Trophoblast cell (in vitro differentiated cells and primary cell): ENCODE measurements around the gene EVI5L.

ENCODE experiments used
- DNase-seq, 2 donors: peaks; one replicate each; pipeline ENCODE4 v3.0.0-alpha.2; 2016
- H2AFZ ChIP-seq: 2 replicates; pipeline ENCODE4 v1.6.1; 2013; ENCODE audit warnings: low read length, moderate library complexity, mild to moderate bottlenecking; ENCODE audit not compliant: insufficient read depth, poor library complexity
- H2AK5ac ChIP-seq: 2 replicates; pipeline ENCODE4 v1.6.1; 2013; ENCODE audit warnings: mild to moderate bottlenecking, low read length
- H2BK120ac ChIP-seq: 2 replicates; pipeline ENCODE4 v1.6.1; 2013; ENCODE audit warnings: low read length, mild to moderate bottlenecking, moderate library complexity; ENCODE audit not compliant: insufficient read depth, poor library complexity
- H2BK12ac ChIP-seq: 2 replicates; pipeline ENCODE4 v1.6.1; 2013; ENCODE audit warnings: mild to moderate bottlenecking, low read length, moderate library complexity
- H2BK5ac ChIP-seq: 2 replicates; pipeline ENCODE4 v1.6.1; 2013; ENCODE audit warnings: low read length, low read depth, moderate library complexity, mild to moderate bottlenecking; ENCODE audit not compliant: poor library complexity
- H3K14ac ChIP-seq: 2 replicates; pipeline ENCODE4 v1.6.1; 2013; ENCODE audit warnings: mild to moderate bottlenecking, low read length
- H3K18ac ChIP-seq: 2 replicates; pipeline ENCODE4 v1.6.1; 2013; ENCODE audit warnings: mild to moderate bottlenecking, low read length
- H3K23ac ChIP-seq: 2 replicates; pipeline ENCODE4 v1.6.1; 2013; ENCODE audit warnings: low read length
- H3K27ac ChIP-seq: 2 replicates; pipeline ENCODE4 v1.5.1; 2013; ENCODE audit warnings: low read depth, mild to moderate bottlenecking, inconsistent platforms, low read length, moderate library complexity
- H3K27me3 ChIP-seq: 2 replicates; pipeline ENCODE4 v1.6.1; 2013; ENCODE audit warnings: inconsistent platforms, mild to moderate bottlenecking, low read length, moderate library complexity; ENCODE audit not compliant: insufficient read depth
- H3K36me3 ChIP-seq, 2 experiments: 1 replicate in 1 of 2; 2 replicates in 1 of 2; pipeline ENCODE4 v1.6.1; 2013; ENCODE audit warnings: low read length in 2 of 2, mild to moderate bottlenecking in 2 of 2, moderate library complexity in 1 of 2; ENCODE audit not compliant: insufficient read depth in 2 of 2, control insufficient read depth in 1 of 2
- H3K4ac ChIP-seq: 2 replicates; pipeline ENCODE4 v1.6.1; 2013; ENCODE audit warnings: low read depth, mild to moderate bottlenecking, low read length, moderate library complexity
- H3K4me1 ChIP-seq, 2 experiments: 1 replicate in 1 of 2; 2 replicates in 1 of 2; pipeline ENCODE4 v1.6.1; 2013; ENCODE audit warnings: low read length in 2 of 2, mild to moderate bottlenecking in 2 of 2, moderate library complexity in 1 of 2; ENCODE audit not compliant: insufficient read depth in 2 of 2, control insufficient read depth in 1 of 2
- H3K4me2 ChIP-seq: 2 replicates; pipeline ENCODE4 v1.6.1; 2013; ENCODE audit warnings: inconsistent platforms, mild to moderate bottlenecking, low read length, moderate library complexity
- H3K4me3 ChIP-seq: 2 replicates; pipeline ENCODE4 v1.5.1; 2013; ENCODE audit warnings: mild to moderate bottlenecking, low read depth, low read length, inconsistent platforms
- H3K79me1 ChIP-seq: one replicate; pipeline ENCODE4 v1.6.1; 2013; ENCODE audit warnings: low read length
- H3K79me2 ChIP-seq: 2 replicates; pipeline ENCODE4 v1.6.1; 2013; ENCODE audit warnings: low read length, mild to moderate bottlenecking; ENCODE audit not compliant: control insufficient read depth, insufficient read depth, poor library complexity
- H3K9ac ChIP-seq: 2 replicates; pipeline ENCODE4 v1.6.1; 2013; ENCODE audit warnings: mild to moderate bottlenecking, low read length
- H3K9me3 ChIP-seq: 2 replicates; pipeline ENCODE4 v1.6.1; 2013; ENCODE audit warnings: low read depth, mild to moderate bottlenecking, control low read depth, inconsistent platforms, low read length; ENCODE audit not compliant: insufficient read depth
- H4K12ac ChIP-seq: 2 replicates; pipeline ENCODE4 v1.6.1; 2013; ENCODE audit warnings: low read depth, mild to moderate bottlenecking, low read length, moderate library complexity
- H4K8ac ChIP-seq: 2 replicates; pipeline ENCODE4 v1.6.1; 2013; ENCODE audit warnings: low read depth, mild to moderate bottlenecking, low read length, moderate library complexity
- H4K91ac ChIP-seq: one replicate; pipeline ENCODE4 v1.6.1; 2013; ENCODE audit warnings: low read depth, mild to moderate bottlenecking, low read length, moderate library complexity
- WGBS: extraction: QIAGEN DNeasy Blood & Tissue Kit; methylation state at CpG from one replicate; pipeline ENCODE4 v1.1.7; 2013; ENCODE audit warnings: missing lambda C conversion rate; ENCODE audit not compliant: insufficient read length, insufficient coverage; ENCODE audit errors: extremely low coverage; 5-methylcytosine and 5-hydroxymethylcytosine counted together

The EVI5L gene

DNA sequence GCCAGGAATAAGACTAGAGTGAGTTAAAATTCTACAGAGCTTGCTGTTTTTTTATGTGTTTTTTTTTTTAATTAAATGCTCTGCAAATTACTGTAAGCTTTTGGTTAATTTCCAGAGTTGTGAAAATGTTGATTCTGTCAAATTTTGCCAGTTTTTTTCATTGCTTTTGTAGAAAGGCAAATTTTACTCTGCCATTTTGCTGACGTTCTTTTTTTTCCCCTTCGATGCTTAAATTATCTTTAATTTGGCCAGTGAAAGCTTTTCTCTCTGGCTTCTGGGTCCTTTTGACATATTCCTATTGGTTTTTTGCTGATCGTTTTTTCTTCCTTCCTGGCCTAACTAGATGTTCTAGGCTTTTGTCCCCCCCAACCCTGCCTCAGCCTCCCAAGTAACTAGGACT, 23.8 kb upstream of the EVI5L start:
- no peaks in the 10 kb centered on the region for H3K79me2 ChIP-seq
- H2BK120ac ChIP-seq = no peak overlapping the region
- peaks cover 2% of the 10 kb centered on the region for H3K9me3 ChIP-seq
- no peak overlapping the region for H4K91ac ChIP-seq
- H3K9ac ChIP-seq = no peak overlapping the region
- H4K12ac ChIP-seq = no peak overlapping the region
- no CpG with 5 or more reads among the region's 3 CpGs for WGBS
- no peaks in the 10 kb centered on the region for H3K27me3 ChIP-seq
- H3K36me3 ChIP-seq = no peaks in the 10 kb centered on the region
- peaks cover 5% of the 10 kb centered on the region in 2 experiments for H3K4me1 ChIP-seq
- no peak overlapping the region for H2AFZ ChIP-seq
- H3K79me1 ChIP-seq = peaks cover 2% of the 10 kb centered on the region
- no peak overlapping the region for H3K4me2 ChIP-seq
- no peak overlapping the region for H3K27ac ChIP-seq
- no peak for DNase-seq
- no peak overlapping the region for H3K4ac ChIP-seq
- H3K18ac ChIP-seq = no peak overlapping the region
- H2AK5ac ChIP-seq = no peak overlapping the region
- H4K8ac ChIP-seq = no peak overlapping the region
- H3K23ac ChIP-seq = no peak overlapping the region
- no peak overlapping the region for H3K14ac ChIP-seq
- H2BK12ac ChIP-seq = no peak overlapping the region
- no peak overlapping the region for H2BK5ac ChIP-seq
- no peak overlapping the region for H3K4me3 ChIP-seq

DNA sequence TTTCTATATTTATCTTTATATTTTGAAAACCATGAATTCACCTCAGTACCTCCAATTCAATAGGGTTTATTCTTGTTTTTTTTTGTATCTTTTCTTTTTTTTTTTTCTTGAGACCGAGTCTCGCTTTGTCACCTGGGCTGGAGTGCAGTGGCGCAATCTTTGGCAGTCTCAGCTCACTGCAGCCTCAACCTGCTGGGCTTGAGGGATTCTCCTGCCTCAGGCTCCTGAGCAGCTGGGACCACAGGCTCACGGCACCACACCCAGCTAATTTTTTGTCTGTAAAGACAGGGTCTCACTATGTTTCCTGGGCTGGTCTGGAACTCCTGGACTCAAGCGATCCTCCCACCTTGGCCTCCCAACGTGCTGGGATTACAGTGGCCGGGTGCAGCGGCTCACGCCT, 23.1 kb upstream of the EVI5L start:
- H3K79me1 ChIP-seq = peaks cover 2% of the 10 kb centered on the region
- H3K4me2 ChIP-seq = no peak overlapping the region
- H3K27me3 ChIP-seq = no peaks in the 10 kb centered on the region
- peaks cover 5% of the 10 kb centered on the region in 2 experiments for H3K4me1 ChIP-seq
- H3K36me3 ChIP-seq = no peaks in the 10 kb centered on the region
- peaks cover 4% of the 10 kb centered on the region for H3K9me3 ChIP-seq
- H4K12ac ChIP-seq = no peak overlapping the region
- no peak overlapping the region for H2BK5ac ChIP-seq
- no peak overlapping the region for H4K8ac ChIP-seq
- no peak overlapping the region for H4K91ac ChIP-seq
- H3K79me2 ChIP-seq = no peaks in the 10 kb centered on the region
- H3K14ac ChIP-seq = no peak overlapping the region
- no peak overlapping the region for H2BK12ac ChIP-seq
- WGBS = no CpG with 5 or more reads among the region's 9 CpGs
- peak; percentile 89 to 91 for DNase-seq
- no peak overlapping the region for H3K18ac ChIP-seq
- no peak overlapping the region for H3K9ac ChIP-seq
- no peak overlapping the region for H3K4ac ChIP-seq
- H2AFZ ChIP-seq = no peak overlapping the region
- no peak overlapping the region for H2AK5ac ChIP-seq
- H3K4me3 ChIP-seq = no peak overlapping the region
- H3K23ac ChIP-seq = no peak overlapping the region
- H2BK120ac ChIP-seq = no peak overlapping the region
- no peak overlapping the region for H3K27ac ChIP-seq

- no peak overlapping the region for H3K18ac ChIP-seq
- peak; percentile 90 to 98 for DNase-seq
- no peak overlapping the region for H2AFZ ChIP-seq
- no CpG with 5 or more reads among the region's 5 CpGs for WGBS
- peaks cover 2% of the 10 kb centered on the region for H3K79me1 ChIP-seq
- H3K4me1 ChIP-seq = peaks cover 5% of the 10 kb centered on the region in 2 experiments
- H3K79me2 ChIP-seq = no peaks in the 10 kb centered on the region
- H2BK5ac ChIP-seq = no peak overlapping the region
- H3K4me2 ChIP-seq = no peak overlapping the region
- H3K9ac ChIP-seq = no peak overlapping the region
- no peak overlapping the region for H2AK5ac ChIP-seq
- H3K4ac ChIP-seq = no peak overlapping the region
- no peak overlapping the region for H4K91ac ChIP-seq
- H2BK12ac ChIP-seq = no peak overlapping the region
- no peak overlapping the region for H3K14ac ChIP-seq
- H3K23ac ChIP-seq = no peak overlapping the region
- H2BK120ac ChIP-seq = peak overlapping the region; percentile 24
- H4K8ac ChIP-seq = peak overlapping the region; percentile 7
- no peaks in the 10 kb centered on the region for H3K27me3 ChIP-seq
- H3K36me3 ChIP-seq = no peaks in the 10 kb centered on the region
- H3K4me3 ChIP-seq = no peak overlapping the region
- no peak overlapping the region for H4K12ac ChIP-seq
- peaks cover 4% of the 10 kb centered on the region for H3K9me3 ChIP-seq
- no peak overlapping the region for H3K27ac ChIP-seq
These were observed 21.9 kb upstream of the EVI5L start for GRCh38 chr19:7808108-7808507.

DNA sequence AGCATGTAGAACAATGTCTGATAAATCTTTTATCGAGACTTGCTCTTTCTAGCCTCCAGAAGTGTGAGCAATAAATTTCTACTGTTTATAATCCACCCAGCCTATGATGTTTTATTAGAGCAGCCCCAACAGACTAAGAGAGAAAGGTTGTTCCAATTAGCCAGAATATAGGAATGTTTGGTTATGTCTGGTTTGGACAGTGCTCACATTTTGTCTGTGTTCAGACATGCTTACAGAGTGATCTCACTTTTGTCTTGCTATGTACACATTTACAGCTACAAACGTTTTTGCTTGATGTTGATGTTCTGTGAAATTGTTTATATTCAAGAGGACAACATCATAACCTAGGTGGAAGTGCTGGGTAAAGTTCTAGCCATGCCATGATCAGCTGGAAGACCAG, 18.0 kb upstream of the EVI5L start:
- no peaks in the 10 kb centered on the region for H3K79me2 ChIP-seq
- H4K12ac ChIP-seq = no peak overlapping the region
- no CpG with 5 or more reads among the region's 2 CpGs for WGBS
- no peak for DNase-seq
- no peak overlapping the region for H3K18ac ChIP-seq
- no peak overlapping the region for H3K4me2 ChIP-seq
- no peaks in the 10 kb centered on the region for H3K27me3 ChIP-seq
- no peak overlapping the region for H2BK12ac ChIP-seq
- no peaks in the 10 kb centered on the region for H3K36me3 ChIP-seq
- no peak overlapping the region for H3K27ac ChIP-seq
- no peak overlapping the region for H4K8ac ChIP-seq
- peaks cover 4% of the 10 kb centered on the region for H3K9me3 ChIP-seq
- no peak overlapping the region for H2BK120ac ChIP-seq
- H3K4me3 ChIP-seq = no peak overlapping the region
- H3K9ac ChIP-seq = no peak overlapping the region
- H3K4me1 ChIP-seq = peaks cover 5% of the 10 kb centered on the region in 2 experiments
- no peak overlapping the region for H3K23ac ChIP-seq
- H3K79me1 ChIP-seq = peaks cover 2% of the 10 kb centered on the region
- H2AFZ ChIP-seq = no peak overlapping the region
- no peak overlapping the region for H3K4ac ChIP-seq
- no peak overlapping the region for H4K91ac ChIP-seq
- H3K14ac ChIP-seq = no peak overlapping the region
- no peak overlapping the region for H2BK5ac ChIP-seq
- H2AK5ac ChIP-seq = no peak overlapping the region
